Cardiac muscle cell (in vitro differentiated cells and primary cell): Measurements from ENCODE around the gene STK25. TPM values are rescaled to one million over a fixed set of nuclear protein-coding genes. Genes with fewer than 3 reads are reported as not detected.

ENCODE experiments used
- DNase-seq, 2 donors: peaks; one replicate each; pipeline versions ENCODE4 v3.0.0 to v3.0.0-alpha.2; 2010 to 2017; ENCODE audit warnings: low read depth in 1 of 2, low spot score in 1 of 2
- H3K27ac ChIP-seq: fragments of 200-600 bp; sonication (generic); 2 replicates; pipeline ENCODE4 v1.5.1; 2016
- H3K27me3 ChIP-seq: fragments of 200-600 bp; sonication (generic); 2 replicates; pipeline ENCODE4 v1.6.0; 2016; ENCODE audit warnings: control low read depth
- H3K36me3 ChIP-seq: fragments of 200-600 bp; sonication (generic); 2 replicates; pipeline ENCODE4 v1.5.1; 2016; ENCODE audit warnings: control low read depth
- H3K4me1 ChIP-seq: fragments of 200-600 bp; sonication (generic); 2 replicates; pipeline ENCODE4 v1.8.1; 2017; ENCODE audit warnings: low read depth, mild to moderate bottlenecking, mixed run types
- H3K4me3 ChIP-seq: fragments of 200-600 bp; sonication (generic); 2 replicates; pipeline ENCODE4 v1.5.1; 2016; ENCODE audit warnings: mild to moderate bottlenecking
- H3K9me3 ChIP-seq: fragments of 200-600 bp; sonication (generic); 2 replicates; pipeline ENCODE4 v1.5.1; 2017; ENCODE audit warnings: low read depth, mild to moderate bottlenecking, control low read depth
- polyA plus RNA-seq: library from polyadenylated mRNA; unstranded; fragments of >200 nt; fragmentation: Nextera tagmentation; extraction: Ambion mirVana; gene quantifications from 2 replicates; pipeline ENCODE4 v1.2.1, GENCODE V29; 2016
- total RNA-seq: library from RNA; depleted of rRNA; stranded (reverse); fragments of >200 nt; gene quantifications from 2 replicates; pipeline ENCODE4 v1.2.3, GENCODE V29; 2016
- TF ChIP-seq, protein P1 (sequence below): IDR thresholded peaks from 2 replicates; pipeline ENCODE4 v1.5.1; 2012; ENCODE audit warnings: low read depth, mild to moderate bottlenecking, low read length

Gene STK25
- total and polyA plus RNA-seq, 2 experiments from 2014 or later: 295 to 422 TPM

DNA sequence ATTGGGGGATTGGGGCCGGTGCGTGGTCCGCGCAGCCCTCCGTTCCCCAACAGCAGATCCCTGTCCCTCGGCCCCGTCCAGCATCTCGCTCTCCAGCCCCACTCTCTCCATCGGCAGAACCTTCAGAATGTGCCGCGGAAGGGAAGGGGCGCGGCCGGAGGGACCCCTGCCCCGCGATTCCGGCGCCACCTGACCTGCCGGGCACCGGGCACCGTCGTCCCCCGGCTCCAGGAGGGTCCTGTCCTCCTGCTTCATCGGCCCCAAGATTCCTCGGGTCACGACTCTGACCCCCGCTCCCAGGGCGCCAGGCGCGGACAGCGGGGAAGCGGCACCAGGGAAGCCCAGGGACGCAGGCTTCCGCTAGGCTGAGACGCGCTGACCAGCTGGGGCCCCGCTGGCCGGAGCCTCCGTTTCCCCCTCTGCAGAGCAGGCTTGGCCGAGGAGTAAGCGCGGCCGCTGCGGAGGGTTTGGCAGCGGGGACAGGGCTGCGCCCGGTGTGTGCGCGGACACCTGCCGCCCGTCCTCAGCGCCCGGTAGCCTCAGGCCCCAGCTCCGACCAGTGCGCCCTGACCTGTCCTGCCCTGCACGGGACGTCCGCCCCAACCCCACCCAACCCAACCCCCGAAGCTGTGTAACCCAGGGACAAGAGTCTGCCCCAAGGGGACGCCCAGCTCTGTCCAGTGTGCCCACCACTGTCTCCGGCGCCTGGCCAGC lies 33.3 kb upstream of the STK25 start:
- TF ChIP-seq, protein P1, sequence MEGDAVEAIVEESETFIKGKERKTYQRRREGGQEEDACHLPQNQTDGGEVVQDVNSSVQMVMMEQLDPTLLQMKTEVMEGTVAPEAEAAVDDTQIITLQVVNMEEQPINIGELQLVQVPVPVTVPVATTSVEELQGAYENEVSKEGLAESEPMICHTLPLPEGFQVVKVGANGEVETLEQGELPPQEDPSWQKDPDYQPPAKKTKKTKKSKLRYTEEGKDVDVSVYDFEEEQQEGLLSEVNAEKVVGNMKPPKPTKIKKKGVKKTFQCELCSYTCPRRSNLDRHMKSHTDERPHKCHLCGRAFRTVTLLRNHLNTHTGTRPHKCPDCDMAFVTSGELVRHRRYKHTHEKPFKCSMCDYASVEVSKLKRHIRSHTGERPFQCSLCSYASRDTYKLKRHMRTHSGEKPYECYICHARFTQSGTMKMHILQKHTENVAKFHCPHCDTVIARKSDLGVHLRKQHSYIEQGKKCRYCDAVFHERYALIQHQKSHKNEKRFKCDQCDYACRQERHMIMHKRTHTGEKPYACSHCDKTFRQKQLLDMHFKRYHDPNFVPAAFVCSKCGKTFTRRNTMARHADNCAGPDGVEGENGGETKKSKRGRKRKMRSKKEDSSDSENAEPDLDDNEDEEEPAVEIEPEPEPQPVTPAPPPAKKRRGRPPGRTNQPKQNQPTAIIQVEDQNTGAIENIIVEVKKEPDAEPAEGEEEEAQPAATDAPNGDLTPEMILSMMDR: no peak
- Histone ChIP-seq H3K4me3 (peak overlapping the region; percentile 15), H3K27ac (no peak overlapping the region), H3K4me1 (no peaks in the 10 kb centered on the region), H3K36me3 (no peaks in the 10 kb centered on the region), H3K9me3 (no peaks in the 10 kb centered on the region), H3K27me3 (peaks cover 44% of the 10 kb centered on the region)
- peak in 1 of 2 donors; percentile 9 for DNase-seq

DNA sequence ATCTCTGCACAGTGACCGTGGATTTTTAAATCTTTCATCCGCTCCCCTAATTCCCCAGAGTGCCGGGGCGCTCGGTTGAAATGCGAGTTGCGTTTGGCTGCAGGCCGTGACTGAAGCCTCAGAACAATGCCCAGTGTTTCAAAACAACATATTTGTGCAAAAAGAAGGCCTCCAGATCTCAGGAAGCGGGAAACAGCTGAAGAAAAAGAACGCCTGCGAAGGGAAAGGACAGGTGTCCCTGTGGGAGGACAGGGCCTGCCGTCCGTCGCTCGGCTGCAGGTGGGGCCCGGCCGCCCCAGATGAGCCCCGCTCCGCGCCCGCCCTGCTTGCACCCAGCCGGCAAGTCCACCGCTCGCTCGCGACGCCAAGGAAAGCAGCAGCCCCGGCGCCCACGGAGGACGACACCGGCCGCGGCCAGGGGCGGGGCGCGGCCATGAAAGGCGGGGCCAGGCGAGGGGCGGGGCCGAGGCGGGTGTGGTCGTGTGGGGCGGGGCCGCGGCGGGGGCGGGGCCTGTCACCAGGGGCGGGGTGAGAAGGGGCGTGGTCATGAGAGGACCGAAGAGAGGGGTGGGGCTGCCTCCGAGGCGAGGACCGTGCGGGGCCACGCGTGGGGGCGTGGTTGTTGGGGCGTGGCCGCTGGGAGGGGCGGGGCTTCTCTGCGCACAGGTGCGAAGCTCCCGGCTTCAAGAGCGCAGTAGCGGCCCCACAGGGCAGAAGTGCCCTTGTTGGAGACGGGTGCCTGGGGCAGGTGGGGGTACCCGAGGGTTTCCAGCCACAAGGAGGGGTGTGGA lies 32.6 kb upstream of the STK25 start:
- Histone ChIP-seq H3K27me3 (peaks cover 44% of the 10 kb centered on the region), H3K4me1 (no peaks in the 10 kb centered on the region), H3K4me3 (peak overlapping the region; percentile 15), H3K36me3 (no peaks in the 10 kb centered on the region), H3K9me3 (no peaks in the 10 kb centered on the region), H3K27ac (no peak overlapping the region)
- TF ChIP-seq, protein P1: no peak
- DNase-seq: peak; percentile 44 to 66

DNA sequence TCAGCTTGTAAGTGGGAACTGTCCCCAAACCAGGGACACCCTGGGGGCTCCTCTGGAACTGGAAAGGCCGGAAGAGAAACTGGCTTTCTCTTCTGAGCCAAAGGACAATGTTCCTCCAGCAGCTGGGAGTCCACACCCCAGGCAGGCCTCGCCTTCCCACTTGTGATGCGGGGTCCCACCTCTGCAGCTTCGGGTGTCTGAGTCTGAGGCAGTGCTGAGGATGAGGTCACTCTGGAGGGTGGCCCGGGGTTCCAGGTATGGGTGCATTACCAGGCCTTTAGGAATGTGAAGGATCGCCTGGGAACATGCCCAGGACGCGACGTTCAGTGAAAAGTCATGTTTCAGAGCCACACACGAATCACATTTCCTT lies 32.0 kb upstream of the STK25 start:
- H3K4me3 ChIP-seq: no peak overlapping the region
- H3K4me1 ChIP-seq: no peaks in the 10 kb centered on the region
- H3K27ac ChIP-seq: no peak overlapping the region
- TF ChIP-seq, protein P1: no peak
- DNase-seq: no peak
- H3K27me3 ChIP-seq: peaks cover 44% of the 10 kb centered on the region
- H3K9me3 ChIP-seq: no peaks in the 10 kb centered on the region
- no peaks in the 10 kb centered on the region for H3K36me3 ChIP-seq

DNA sequence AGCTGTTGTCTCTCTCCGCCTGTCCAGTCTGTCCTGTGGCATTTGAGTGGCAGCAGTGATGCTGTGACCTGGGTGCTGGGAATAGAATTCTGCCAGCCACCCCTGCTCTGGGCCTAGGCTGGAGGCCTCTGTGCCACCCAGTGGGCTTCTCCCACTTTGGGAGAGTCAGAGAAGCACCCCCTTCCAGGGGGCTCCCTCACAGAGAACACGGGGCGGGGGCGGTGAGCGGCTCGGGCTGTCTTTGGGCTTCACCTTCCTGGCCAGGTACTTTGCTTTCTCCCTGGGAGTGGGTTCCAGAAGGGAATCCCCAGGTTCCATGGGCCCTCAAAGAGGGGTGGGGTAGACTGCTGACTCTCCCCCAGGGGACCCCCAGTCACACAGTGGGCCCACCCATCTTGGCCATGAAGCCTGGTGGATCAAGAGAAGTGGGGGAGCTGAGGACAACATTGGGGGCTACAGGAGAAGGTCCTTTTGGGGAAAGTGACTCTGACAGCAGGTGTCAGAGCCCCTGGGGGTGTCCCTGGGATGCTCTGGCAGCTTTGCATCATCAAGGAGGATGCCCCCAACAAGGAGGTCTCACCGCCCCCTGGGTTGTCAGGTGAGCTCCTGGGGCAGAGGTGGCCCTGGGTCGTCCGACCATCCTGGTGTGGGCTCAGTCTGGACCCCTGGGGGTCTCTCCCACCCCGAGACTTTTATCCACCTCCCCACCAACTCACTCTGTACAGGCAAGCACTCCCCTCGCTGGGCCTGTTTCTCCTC lies 31.4 kb upstream of the STK25 start:
- no peak for DNase-seq
- Histone ChIP-seq H3K36me3 (no peaks in the 10 kb centered on the region), H3K4me1 (no peaks in the 10 kb centered on the region), H3K4me3 (no peak overlapping the region), H3K9me3 (no peaks in the 10 kb centered on the region), H3K27ac (no peak overlapping the region), H3K27me3 (peaks cover 44% of the 10 kb centered on the region)
- TF ChIP-seq, protein P1: no peak

DNA sequence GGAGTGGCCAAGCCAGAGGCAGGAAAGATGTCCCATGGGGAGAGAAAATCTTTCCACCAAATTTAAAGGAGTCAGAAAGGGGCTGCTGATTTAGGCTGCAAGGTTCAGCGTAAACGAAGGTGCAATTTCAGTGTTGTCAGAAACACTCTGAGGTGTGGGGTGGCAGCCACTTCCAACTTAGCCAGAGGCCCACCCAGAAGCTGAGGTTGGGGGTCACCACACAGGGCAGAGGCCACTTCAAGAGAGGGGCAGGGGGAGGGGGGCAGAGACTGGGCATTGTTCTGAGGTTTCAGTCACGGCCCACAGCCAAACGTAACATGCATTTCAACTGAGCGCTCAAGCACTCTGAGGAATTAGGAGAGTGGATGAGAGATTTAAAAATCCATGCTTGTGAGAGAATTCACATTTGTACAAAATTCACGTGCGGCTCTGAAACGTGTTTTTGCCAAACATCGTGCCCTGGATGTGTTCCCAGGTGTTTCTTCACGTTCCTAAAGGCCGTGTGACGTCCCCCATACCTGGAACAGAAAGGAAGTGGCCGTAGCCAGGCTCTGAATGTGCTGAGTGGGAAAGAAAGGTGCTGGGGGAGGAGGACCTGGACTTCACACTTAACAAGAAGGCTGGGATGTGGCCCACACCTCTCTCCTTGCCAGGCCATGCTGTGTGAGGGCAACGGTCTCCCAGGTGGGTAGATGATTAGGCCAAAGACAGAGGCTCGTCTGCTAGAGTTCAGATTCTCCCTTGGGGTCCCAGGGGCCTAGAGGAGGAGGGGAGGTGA lies 30.6 kb upstream of the STK25 start:
- DNase-seq: no peak
- H3K27me3 ChIP-seq: peaks cover 44% of the 10 kb centered on the region
- TF ChIP-seq, protein P1: no peak
- no peak overlapping the region for H3K27ac ChIP-seq
- no peaks in the 10 kb centered on the region for H3K4me1 ChIP-seq
- no peaks in the 10 kb centered on the region for H3K36me3 ChIP-seq
- H3K4me3 ChIP-seq: no peak overlapping the region
- no peaks in the 10 kb centered on the region for H3K9me3 ChIP-seq
